HG03460 (cell line): ENCODE measurements around the gene SLC46A3.
"Not testable (repeated sequence)": the region's sequence is repeated elsewhere in the genome, so short reads cannot be mapped to it uniquely, and the experiment has no call there.

Source experiments
- ATAC-seq: cut with Tn5 transposase; IDR thresholded peaks from one replicate; pipeline ENCODE4 v1.9.1; 2021; ENCODE audit not compliant: unreplicated experiment

The SLC46A3 gene

GRCh38 chr13:28718543-28719226, at the start of gene SLC46A3:
Gene SLC46A3 (minus strand): TSS chr13:28718970. CDS start chr13:28717998, 972 bp downstream.
- ATAC-seq, result peak; percentile 98

DNA sequence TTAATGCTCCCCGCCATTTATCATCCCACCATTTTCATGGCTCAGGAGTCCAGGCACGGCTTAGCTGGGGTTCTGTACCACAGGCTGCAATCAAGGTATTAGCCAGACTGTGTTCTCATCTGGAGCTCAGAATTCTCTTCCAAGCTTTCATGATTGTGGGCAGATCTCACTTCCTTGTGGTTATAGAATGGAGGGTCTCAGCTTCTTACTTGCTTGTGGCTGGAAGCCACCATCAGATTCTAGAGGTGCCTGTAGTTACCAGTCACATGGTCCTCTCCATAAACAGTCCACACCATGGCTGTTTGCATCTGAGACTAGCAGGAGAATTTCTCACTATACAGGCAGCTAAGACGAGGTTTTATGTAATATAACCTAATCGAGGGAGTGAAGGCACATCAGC, 45.1 kb upstream of the SLC46A3 start:
- ATAC-seq, result no peak

- ATAC-seq, result no peak
Measured at GRCh38 chr13:28761586-28761985, 42.8 kb upstream of the SLC46A3 start.

GRCh38 chr13:28755546-28755870, 36.7 kb upstream of the SLC46A3 start:
- no peak for ATAC-seq

DNA sequence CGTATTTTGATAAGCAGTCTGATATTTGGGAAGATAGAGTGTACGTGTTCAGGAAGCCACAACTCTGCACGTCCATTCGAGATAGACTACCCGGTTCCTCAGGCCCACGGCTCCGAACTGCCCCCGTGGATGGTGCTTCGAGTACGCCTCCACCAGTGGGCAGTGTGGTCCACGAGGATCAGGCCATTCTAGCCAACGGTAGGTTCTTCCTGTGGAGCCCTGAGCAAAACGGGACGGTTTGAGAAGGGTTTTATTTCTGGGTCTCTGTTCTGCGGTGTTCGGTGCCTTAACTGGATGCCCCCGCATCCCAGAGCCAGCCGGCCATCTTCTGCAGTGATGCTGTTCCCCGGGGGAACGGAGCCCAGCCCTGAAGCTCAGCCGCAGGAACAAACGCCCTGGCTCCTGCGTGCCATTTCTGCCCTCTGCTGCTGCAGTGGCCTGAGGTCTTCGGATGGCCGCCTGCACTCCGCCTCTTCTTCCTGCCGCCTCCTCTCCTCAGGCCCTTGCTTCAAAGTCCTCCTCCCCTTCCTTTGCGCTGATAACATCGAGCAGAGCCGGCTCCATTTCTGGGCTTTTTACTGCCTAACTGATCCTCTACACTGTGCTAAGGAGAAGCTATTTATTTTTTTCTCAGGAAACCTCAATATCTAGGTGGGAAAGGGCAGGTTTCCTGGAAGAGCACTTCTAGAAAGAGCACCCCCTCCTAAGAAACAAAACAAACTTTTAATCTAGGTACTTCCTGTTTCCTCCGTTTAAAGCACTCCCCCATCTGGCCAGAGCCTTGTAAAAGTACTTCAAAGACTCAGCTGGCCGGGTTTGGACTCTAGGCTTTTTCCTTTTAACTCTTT, 36.2 kb upstream of the SLC46A3 start:
- ATAC-seq, result no peak

DNA sequence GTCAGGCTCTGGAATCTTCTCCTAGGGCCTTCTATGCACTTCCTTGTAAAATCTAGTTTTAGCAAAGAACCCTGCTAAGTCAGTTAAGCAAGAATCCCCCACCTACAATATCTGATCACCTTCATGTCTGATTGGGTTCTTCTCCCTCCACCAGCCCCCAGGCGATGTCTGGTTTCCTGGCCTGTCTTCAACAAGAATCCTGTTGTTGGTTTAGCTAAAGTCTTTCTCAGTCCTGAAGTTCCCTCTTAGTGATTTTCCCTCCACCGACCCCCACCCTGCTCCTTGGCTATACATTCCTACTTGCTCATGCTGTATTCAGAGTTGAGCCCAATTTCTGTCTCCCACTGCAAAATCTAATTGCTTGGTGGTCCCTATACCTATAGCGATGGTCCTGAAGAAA, 35.2 kb upstream of the SLC46A3 start:
- ATAC-seq, result no peak

- ATAC-seq, result no peak
Measured at GRCh38 chr13:28753208-28753892, 34.6 kb upstream of the SLC46A3 start.

GRCh38 chr13:28751175-28751960, 32.6 kb upstream of the SLC46A3 start:
- ATAC-seq, result no peak

DNA sequence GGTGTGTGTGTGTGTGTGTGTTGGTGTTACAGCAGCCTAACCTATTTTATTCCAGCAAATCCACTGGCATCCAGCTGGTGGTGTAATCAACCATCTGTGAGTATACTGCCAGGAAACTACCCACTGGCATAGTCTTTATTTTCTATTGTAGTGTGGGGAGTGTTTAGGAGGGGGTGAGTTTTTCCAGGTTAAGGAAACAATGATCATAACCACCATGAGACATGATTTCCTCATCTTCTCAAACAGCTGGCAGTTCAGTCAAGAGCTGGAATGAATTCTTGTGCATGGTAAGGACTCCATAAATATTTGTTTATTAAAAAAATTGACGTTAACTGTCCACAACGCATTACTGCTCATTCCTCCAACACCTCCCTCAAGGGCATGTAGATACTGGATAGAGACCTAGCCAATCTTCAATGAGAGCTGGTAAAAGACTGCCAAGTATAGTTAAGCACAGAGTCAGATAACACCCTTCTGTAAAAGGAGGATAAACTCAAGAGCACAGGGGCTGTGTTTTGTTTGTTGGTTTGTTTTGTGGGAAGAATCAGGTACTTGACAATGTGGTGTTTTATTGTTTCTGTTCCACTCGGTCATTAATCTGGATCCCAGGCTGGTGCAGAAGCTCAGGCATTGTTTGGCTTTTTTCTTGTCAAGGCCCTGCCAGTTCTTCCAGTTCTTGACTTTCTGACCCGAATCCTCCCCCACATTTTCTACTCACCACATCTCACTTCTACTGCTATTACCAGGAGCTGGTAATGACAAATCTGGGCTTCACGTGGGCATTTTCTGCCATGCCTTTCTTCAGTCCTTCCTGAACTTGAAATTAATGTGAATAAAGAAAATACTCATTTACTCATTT, 31.6 kb upstream of the SLC46A3 start:
- no peak for ATAC-seq

- no peak for ATAC-seq
Measured at GRCh38 chr13:28747851-28748250, 29.1 kb upstream of the SLC46A3 start.

- ATAC-seq, result no peak
Measured at GRCh38 chr13:28746287-28746612, 27.5 kb upstream of the SLC46A3 start.

GRCh38 chr13:28744656-28745055, 25.9 kb upstream of the SLC46A3 start:
- no peak for ATAC-seq

DNA sequence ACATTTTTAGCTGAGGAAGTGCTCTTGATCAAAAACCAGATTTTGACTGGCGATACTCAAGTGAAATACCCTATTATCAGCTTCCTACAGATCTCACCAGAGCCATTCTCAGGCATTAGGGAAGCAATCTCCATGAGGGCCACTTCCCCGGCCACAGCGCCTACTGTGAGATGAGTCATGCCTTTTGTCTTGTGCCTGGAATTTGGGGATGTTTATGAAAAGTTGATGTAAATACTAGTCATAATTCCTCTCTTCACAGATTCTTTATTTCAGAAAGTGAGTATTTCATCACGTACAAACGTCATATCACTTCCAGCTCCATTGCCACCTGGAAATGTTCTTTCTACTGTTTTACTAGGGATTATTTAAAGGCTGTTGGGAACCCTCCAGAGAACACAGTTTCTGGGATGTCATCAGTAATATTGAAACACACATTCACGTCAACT, 25.3 kb upstream of the SLC46A3 start:
- no peak for ATAC-seq

GRCh38 chr13:28743499-28744083, 24.8 kb upstream of the SLC46A3 start:
- no peak for ATAC-seq

- no peak for ATAC-seq
Measured at GRCh38 chr13:28743020-28743419, 24.2 kb upstream of the SLC46A3 start.

GRCh38 chr13:28742445-28742844, 23.7 kb upstream of the SLC46A3 start:
- ATAC-seq, result not testable (repeated sequence)

DNA sequence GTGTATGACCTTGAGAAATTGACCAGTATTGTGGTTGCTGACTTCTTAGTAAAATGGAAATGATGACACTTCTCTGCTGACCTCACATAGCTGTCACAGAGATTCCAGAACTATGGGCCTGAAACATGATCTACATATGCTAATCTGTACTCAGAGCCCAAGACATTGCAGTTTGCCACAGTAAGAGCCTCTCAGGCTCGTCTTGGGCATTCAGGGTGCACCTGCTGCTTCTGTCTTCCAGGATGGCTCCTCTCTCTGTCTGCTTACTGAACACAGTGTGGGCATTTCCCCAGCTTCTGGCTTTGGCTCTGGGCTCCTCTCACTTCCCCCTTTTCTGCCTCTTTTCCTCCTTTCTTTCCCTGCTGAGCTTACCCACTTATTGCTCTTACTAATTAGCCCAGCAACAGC, 22.3 kb upstream of the SLC46A3 start:
- ATAC-seq, result no peak

- no peak for ATAC-seq
Measured at GRCh38 chr13:28739376-28739775, 20.6 kb upstream of the SLC46A3 start.

GRCh38 chr13:28735481-28736029, 16.8 kb upstream of the SLC46A3 start:
- no peak for ATAC-seq

GRCh38 chr13:28734906-28735305, 16.1 kb upstream of the SLC46A3 start:
- ATAC-seq, result no peak
